ENCODE results near the gene DCDC2.
A peak's percentile ranks its signal among the peaks of the same experiment; 100 is the strongest.
"Not testable (repeated sequence)": the region's sequence is repeated elsewhere in the genome, so short reads cannot be mapped to it uniquely, and the experiment has no call there.

Gene DCDC2

GRCh38 chr6:24272148-24272547 lies 85.7 kb downstream of the DCDC2 start:
- DNase-seq (ENCODE audit: low read depth in 2 of 2): no peak

GRCh38 chr6:24270011-24270410 lies 87.8 kb downstream of the DCDC2 start:
- DNase-seq (ENCODE audit: low read depth in 2 of 2): no peak

GRCh38 chr6:24258214-24258613 lies 99.6 kb downstream of the DCDC2 start:
- DNase-seq (ENCODE audit: low read depth in 2 of 2): not testable (repeated sequence)

GRCh38 chr6:24257282-24257681 lies 100.6 kb downstream of the DCDC2 start:
- DNase-seq (ENCODE audit: low read depth in 2 of 2): no peak

- no peak for DNase-seq (ENCODE audit: low read depth in 2 of 2)
Measured at GRCh38 chr6:24255676-24256075, 102.2 kb downstream of the DCDC2 start.

- DNase-seq (ENCODE audit: low read depth in 2 of 2): no peak
Measured at GRCh38 chr6:24253360-24253759, 104.5 kb downstream of the DCDC2 start.

- DNase-seq (ENCODE audit: low read depth in 2 of 2): no peak
Measured at GRCh38 chr6:24252280-24252679, 105.6 kb downstream of the DCDC2 start.

GRCh38 chr6:24251339-24251738 lies 106.5 kb downstream of the DCDC2 start:
- no peak for DNase-seq (ENCODE audit: low read depth in 2 of 2)

GRCh38 chr6:24249926-24250325 lies 107.9 kb downstream of the DCDC2 start:
- DNase-seq (ENCODE audit: low read depth in 2 of 2): no peak

GRCh38 chr6:24245275-24245674 lies 112.6 kb downstream of the DCDC2 start:
- no peak for DNase-seq (ENCODE audit: low read depth in 2 of 2)

GRCh38 chr6:24242924-24243323 lies 114.9 kb downstream of the DCDC2 start:
- no peak for DNase-seq (ENCODE audit: low read depth in 2 of 2)

- not testable (repeated sequence) for DNase-seq (ENCODE audit: low read depth in 2 of 2)
Measured at GRCh38 chr6:24241779-24242178, 116.1 kb downstream of the DCDC2 start.

GRCh38 chr6:24240943-24241342 lies 116.9 kb downstream of the DCDC2 start:
- DNase-seq (ENCODE audit: low read depth in 2 of 2): no peak

GRCh38 chr6:24240380-24240928 lies 117.4 kb downstream of the DCDC2 start:
- no peak for DNase-seq (ENCODE audit: low read depth in 2 of 2)

- DNase-seq (ENCODE audit: low read depth in 2 of 2): no peak
Measured at GRCh38 chr6:24238700-24239099, 119.2 kb downstream of the DCDC2 start.

- not testable (repeated sequence) for DNase-seq (ENCODE audit: low read depth in 2 of 2)
Measured at GRCh38 chr6:24236779-24237178, 121.1 kb downstream of the DCDC2 start.

- DNase-seq (ENCODE audit: low read depth in 2 of 2): no peak
Measured at GRCh38 chr6:24233813-24234442, 123.9 kb downstream of the DCDC2 start.

GRCh38 chr6:24231438-24231977 lies 126.4 kb downstream of the DCDC2 start:
- no peak for DNase-seq (ENCODE audit: low read depth in 2 of 2)

GRCh38 chr6:24229696-24230405 lies 128.0 kb downstream of the DCDC2 start:
- DNase-seq (ENCODE audit: low read depth in 2 of 2): no peak

- peak in 1 of 2 donors; percentile 0 for DNase-seq (ENCODE audit: low read depth in 2 of 2)
Measured at GRCh38 chr6:24228681-24229255, 129.1 kb downstream of the DCDC2 start.

GRCh38 chr6:24228123-24228522 lies 129.7 kb downstream of the DCDC2 start:
- DNase-seq (ENCODE audit: low read depth in 2 of 2): no peak

GRCh38 chr6:24227556-24227955 lies 130.3 kb downstream of the DCDC2 start:
- DNase-seq (ENCODE audit: low read depth in 2 of 2): no peak

- no peak for DNase-seq (ENCODE audit: low read depth in 2 of 2)
Measured at GRCh38 chr6:24226541-24226940, 131.3 kb downstream of the DCDC2 start.
